ENCODE results near the gene OTOG.

Gene OTOG

DNA sequence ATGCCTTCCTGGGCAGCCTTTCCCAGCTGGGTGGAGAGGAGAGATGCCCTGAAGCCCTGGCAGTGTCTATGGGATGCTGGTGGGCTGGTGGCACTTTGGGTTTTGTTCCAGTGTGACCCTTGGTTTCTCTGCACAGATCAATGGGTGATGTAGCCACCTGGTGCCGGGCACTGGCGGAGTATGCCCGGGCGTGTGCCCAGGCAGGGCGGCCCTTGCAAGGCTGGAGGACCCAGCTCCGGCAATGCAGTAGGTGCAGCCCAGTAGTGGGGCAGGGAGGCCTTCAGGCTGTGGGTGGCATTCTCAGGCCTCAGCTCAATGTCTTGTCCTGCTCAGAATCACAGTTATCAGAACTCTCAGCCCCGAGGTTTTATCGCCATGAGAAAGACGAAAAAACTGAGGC, 11.9 kb downstream of the OTOG start:
- Histone ChIP-seq H3K4me3 (ENCODE audit: low read depth, low read length) (no peak overlapping the region), H3K4me1 (ENCODE audit: control insufficient read depth, insufficient read depth, low read length) (no peaks in the 10 kb centered on the region), H3K9me3 (ENCODE audit: control insufficient read depth, insufficient read depth, low read depth, low read length) (no peaks in the 10 kb centered on the region), H3K27ac (ENCODE audit: extremely low read depth, low read depth, low read length) (no peak overlapping the region), H3K36me3 (ENCODE audit: control insufficient read depth in 2 of 2, insufficient read depth in 1 of 2, low read length in 2 of 2) (no peaks in the 10 kb centered on the region)
- ChIA-PET POLR2A (interaction anchor here (1.0 kb wide), 1 partner anchor 12 kb away, joined by 3 read pairs; the partner anchor contains the start of gene OTOG), CTCF (interaction anchor here (0.6 kb wide), 1 partner anchor 414 kb away, joined by 6 read pairs; no protein-coding TSS in a partner anchor)
- TF ChIP-seq BCL11A (tag by site-specific recombination; IDR thresholded peaks at IDR 0.05; ENCODE audit: low read depth): no peak
- TF ChIP-seq MYNN (tag by site-specific recombination; IDR thresholded peaks at IDR 0.05; ENCODE audit: borderline replicate concordance): no peak
- TF ChIP-seq, protein P1, sequence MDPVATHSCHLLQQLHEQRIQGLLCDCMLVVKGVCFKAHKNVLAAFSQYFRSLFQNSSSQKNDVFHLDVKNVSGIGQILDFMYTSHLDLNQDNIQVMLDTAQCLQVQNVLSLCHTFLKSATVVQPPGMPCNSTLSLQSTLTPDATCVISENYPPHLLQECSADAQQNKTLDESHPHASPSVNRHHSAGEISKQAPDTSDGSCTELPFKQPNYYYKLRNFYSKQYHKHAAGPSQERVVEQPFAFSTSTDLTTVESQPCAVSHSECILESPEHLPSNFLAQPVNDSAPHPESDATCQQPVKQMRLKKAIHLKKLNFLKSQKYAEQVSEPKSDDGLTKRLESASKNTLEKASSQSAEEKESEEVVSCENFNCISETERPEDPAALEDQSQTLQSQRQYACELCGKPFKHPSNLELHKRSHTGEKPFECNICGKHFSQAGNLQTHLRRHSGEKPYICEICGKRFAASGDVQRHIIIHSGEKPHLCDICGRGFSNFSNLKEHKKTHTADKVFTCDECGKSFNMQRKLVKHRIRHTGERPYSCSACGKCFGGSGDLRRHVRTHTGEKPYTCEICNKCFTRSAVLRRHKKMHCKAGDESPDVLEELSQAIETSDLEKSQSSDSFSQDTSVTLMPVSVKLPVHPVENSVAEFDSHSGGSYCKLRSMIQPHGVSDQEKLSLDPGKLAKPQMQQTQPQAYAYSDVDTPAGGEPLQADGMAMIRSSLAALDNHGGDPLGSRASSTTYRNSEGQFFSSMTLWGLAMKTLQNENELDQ (tag by site-specific recombination; IDR thresholded peaks at IDR 0.05; ENCODE audit: low read depth): no peak
- no peak for TF ChIP-seq ZNF239 (tag by site-specific recombination; IDR thresholded peaks at IDR 0.05)
- no peak for TF ChIP-seq ZFP69B (tag by site-specific recombination; IDR thresholded peaks at IDR 0.05)
- TF ChIP-seq, protein P2, sequence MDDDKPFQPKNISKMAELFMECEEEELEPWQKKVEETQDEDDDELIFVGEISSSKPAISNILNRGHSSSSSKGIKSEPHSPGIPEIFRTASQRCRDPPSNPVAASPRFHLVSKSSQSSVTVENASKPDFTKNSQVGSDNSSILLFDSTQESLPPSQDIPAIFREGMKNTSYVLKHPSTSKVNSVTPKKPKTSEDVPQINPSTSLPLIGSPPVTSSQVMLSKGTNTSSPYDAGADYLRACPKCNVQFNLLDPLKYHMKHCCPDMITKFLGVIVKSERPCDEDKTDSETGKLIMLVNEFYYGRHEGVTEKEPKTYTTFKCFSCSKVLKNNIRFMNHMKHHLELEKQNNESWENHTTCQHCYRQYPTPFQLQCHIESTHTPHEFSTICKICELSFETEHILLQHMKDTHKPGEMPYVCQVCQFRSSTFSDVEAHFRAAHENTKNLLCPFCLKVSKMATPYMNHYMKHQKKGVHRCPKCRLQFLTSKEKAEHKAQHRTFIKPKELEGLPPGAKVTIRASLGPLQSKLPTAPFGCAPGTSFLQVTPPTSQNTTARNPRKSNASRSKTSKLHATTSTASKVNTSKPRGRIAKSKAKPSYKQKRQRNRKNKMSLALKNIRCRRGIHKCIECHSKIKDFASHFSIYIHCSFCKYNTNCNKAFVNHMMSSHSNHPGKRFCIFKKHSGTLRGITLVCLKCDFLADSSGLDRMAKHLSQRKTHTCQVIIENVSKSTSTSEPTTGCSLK (tag by site-specific recombination; IDR thresholded peaks at IDR 0.05): no peak
- TF ChIP-seq, protein P3, sequence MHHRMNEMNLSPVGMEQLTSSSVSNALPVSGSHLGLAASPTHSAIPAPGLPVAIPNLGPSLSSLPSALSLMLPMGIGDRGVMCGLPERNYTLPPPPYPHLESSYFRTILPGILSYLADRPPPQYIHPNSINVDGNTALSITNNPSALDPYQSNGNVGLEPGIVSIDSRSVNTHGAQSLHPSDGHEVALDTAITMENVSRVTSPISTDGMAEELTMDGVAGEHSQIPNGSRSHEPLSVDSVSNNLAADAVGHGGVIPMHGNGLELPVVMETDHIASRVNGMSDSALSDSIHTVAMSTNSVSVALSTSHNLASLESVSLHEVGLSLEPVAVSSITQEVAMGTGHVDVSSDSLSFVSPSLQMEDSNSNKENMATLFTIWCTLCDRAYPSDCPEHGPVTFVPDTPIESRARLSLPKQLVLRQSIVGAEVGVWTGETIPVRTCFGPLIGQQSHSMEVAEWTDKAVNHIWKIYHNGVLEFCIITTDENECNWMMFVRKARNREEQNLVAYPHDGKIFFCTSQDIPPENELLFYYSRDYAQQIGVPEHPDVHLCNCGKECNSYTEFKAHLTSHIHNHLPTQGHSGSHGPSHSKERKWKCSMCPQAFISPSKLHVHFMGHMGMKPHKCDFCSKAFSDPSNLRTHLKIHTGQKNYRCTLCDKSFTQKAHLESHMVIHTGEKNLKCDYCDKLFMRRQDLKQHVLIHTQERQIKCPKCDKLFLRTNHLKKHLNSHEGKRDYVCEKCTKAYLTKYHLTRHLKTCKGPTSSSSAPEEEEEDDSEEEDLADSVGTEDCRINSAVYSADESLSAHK (tag by site-specific recombination; IDR thresholded peaks at IDR 0.05): no peak
- TF ChIP-seq, protein P4, sequence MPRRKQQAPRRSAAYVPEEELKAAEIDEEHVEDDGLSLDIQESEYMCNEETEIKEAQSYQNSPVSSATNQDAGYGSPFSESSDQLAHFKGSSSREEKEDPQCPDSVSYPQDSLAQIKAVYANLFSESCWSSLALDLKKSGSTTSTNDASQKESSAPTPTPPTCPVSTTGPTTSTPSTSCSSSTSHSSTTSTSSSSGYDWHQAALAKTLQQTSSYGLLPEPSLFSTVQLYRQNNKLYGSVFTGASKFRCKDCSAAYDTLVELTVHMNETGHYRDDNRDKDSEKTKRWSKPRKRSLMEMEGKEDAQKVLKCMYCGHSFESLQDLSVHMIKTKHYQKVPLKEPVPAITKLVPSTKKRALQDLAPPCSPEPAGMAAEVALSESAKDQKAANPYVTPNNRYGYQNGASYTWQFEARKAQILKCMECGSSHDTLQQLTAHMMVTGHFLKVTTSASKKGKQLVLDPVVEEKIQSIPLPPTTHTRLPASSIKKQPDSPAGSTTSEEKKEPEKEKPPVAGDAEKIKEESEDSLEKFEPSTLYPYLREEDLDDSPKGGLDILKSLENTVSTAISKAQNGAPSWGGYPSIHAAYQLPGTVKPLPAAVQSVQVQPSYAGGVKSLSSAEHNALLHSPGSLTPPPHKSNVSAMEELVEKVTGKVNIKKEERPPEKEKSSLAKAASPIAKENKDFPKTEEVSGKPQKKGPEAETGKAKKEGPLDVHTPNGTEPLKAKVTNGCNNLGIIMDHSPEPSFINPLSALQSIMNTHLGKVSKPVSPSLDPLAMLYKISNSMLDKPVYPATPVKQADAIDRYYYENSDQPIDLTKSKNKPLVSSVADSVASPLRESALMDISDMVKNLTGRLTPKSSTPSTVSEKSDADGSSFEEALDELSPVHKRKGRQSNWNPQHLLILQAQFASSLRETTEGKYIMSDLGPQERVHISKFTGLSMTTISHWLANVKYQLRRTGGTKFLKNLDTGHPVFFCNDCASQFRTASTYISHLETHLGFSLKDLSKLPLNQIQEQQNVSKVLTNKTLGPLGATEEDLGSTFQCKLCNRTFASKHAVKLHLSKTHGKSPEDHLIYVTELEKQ (tag by site-specific recombination; IDR thresholded peaks at IDR 0.05; ENCODE audit: borderline replicate concordance): no peak
- TF ChIP-seq, protein P5, sequence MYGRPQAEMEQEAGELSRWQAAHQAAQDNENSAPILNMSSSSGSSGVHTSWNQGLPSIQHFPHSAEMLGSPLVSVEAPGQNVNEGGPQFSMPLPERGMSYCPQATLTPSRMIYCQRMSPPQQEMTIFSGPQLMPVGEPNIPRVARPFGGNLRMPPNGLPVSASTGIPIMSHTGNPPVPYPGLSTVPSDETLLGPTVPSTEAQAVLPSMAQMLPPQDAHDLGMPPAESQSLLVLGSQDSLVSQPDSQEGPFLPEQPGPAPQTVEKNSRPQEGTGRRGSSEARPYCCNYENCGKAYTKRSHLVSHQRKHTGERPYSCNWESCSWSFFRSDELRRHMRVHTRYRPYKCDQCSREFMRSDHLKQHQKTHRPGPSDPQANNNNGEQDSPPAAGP (tag by site-specific recombination; IDR thresholded peaks at IDR 0.05): no peak
- TF ChIP-seq ZNF16 (tag by site-specific recombination; IDR thresholded peaks at IDR 0.05; ENCODE audit: low read depth): no peak
- TF ChIP-seq, protein P6, sequence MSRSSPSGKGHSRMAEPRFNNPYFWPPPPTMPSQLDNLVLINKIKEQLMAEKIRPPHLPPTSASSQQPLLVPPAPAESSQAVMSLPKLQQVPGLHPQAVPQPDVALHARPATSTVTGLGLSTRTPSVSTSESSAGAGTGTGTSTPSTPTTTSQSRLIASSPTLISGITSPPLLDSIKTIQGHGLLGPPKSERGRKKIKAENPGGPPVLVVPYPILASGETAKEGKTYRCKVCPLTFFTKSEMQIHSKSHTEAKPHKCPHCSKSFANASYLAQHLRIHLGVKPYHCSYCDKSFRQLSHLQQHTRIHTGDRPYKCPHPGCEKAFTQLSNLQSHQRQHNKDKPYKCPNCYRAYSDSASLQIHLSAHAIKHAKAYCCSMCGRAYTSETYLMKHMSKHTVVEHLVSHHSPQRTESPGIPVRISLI (tag by site-specific recombination; IDR thresholded peaks at IDR 0.05): no peak
- TF ChIP-seq KLF7 (tag by site-specific recombination; IDR thresholded peaks at IDR 0.05; ENCODE audit: borderline replicate concordance): no peak

Measured in HEK293 (cell line).